Left ventricle myocardium inferior (tissue), 1 donor: ENCODE data around the gene TCAF1. TPM values are rescaled to one million over a fixed set of nuclear protein-coding genes. Genes with fewer than 3 reads are reported as not detected.
"Not testable (repeated sequence)": the region's sequence is repeated elsewhere in the genome, so short reads cannot be mapped to it uniquely, and the experiment has no call there.

ENCODE experiments used
- DNase-seq: peaks from one replicate; pipeline ENCODE4 v3.0.0-alpha.2; 2020
- H3K27ac ChIP-seq: fragments of 200-600 bp; replicated peaks from 2 replicates; pipeline ENCODE4 v1.8.0; 2021
- H3K27me3 ChIP-seq: fragments of 200-600 bp; 2 replicates; pipeline ENCODE4 v1.8.0; 2021; ENCODE audit warnings: low read depth
- H3K36me3 ChIP-seq: fragments of 200-600 bp; 2 replicates; pipeline ENCODE4 v1.8.0; 2021
- H3K4me1 ChIP-seq: fragments of 200-600 bp; 2 replicates; pipeline ENCODE4 v1.8.0; 2021
- H3K4me3 ChIP-seq: fragments of 200-600 bp; 2 replicates; pipeline ENCODE4 v1.8.0; 2021; ENCODE audit warnings: mild to moderate bottlenecking, moderate library complexity
- H3K9me3 ChIP-seq: fragments of 200-600 bp; replicated peaks from 2 replicates; pipeline ENCODE4 v1.8.0; 2021
- CTCF ChIP-seq: fragments of 200-600 bp; IDR thresholded peaks from 2 replicates; pipeline ENCODE4 v1.8.0; 2021; ENCODE audit warnings: antibody characterized with exemption, mild to moderate bottlenecking, borderline replicate concordance
- intact Hi-C: fragments of 100-400 bp; cut with micrococcal nuclease; formaldehyde crosslinking; loops from one replicate; pipeline ENCODE4 v1.11.0; 2022
- total RNA-seq: library from RNA; stranded (reverse); fragmentation: NEBNext Ultra II Directional; extraction: Animal tissue kit (Norgen Biotek cat#: 25700); gene quantifications from one replicate; pipeline ENCODE4 v1.2.1, GENCODE V29; 2021
- donor health status: DM: no; HTN: yes; CAD: no; lungs with severe emphysema.

The TCAF1 gene
- total RNA-seq, 1 donor from 2014 or later = 38.2 TPM

- intact Hi-C loops = no loop called here
- peaks cover 70% of the 10 kb centered on the region for H3K4me1 ChIP-seq
- H3K27me3 ChIP-seq = no peaks in the 10 kb centered on the region
- TF ChIP-seq CTCF = no peak
- no peaks in the 10 kb centered on the region for H3K36me3 ChIP-seq
- H3K9me3 ChIP-seq = no peaks in the 10 kb centered on the region
- peak; percentile 79 for DNase-seq
- peak overlapping the region; percentile 78 for H3K4me3 ChIP-seq
- H3K27ac ChIP-seq = peak overlapping the region; percentile 88
Measured at GRCh38 chr7:143882604-143883078, 19.3 kb downstream of the TCAF1 start.

- peak overlapping the region; percentile 78 for H3K4me3 ChIP-seq
- H3K27ac ChIP-seq = peak overlapping the region; percentile 88
- no peak for TF ChIP-seq CTCF
- H3K4me1 ChIP-seq = peaks cover 76% of the 10 kb centered on the region
- no peaks in the 10 kb centered on the region for H3K36me3 ChIP-seq
- DNase-seq = peak; percentile 77
- no peaks in the 10 kb centered on the region for H3K27me3 ChIP-seq
- no peaks in the 10 kb centered on the region for H3K9me3 ChIP-seq
- intact Hi-C loops = no loop called here
Measured at GRCh38 chr7:143882020-143882603, 19.9 kb downstream of the TCAF1 start.

GRCh38 chr7:143878884-143879283 lies 23.1 kb downstream of the TCAF1 start:
- DNase-seq = no peak
- TF ChIP-seq CTCF = no peak
- intact Hi-C loops = no loop called here

GRCh38 chr7:143877098-143877497 lies 24.9 kb downstream of the TCAF1 start:
- peaks cover 21% of the 10 kb centered on the region for H3K36me3 ChIP-seq
- H3K4me3 ChIP-seq = no peak overlapping the region
- no peak for TF ChIP-seq CTCF
- no peak overlapping the region for H3K27ac ChIP-seq
- peaks cover 54% of the 10 kb centered on the region for H3K4me1 ChIP-seq
- intact Hi-C loops = no loop called here
- DNase-seq = no peak
- no peaks in the 10 kb centered on the region for H3K9me3 ChIP-seq
- no peaks in the 10 kb centered on the region for H3K27me3 ChIP-seq

More at GRCh38 chr7:143878884-143879283, 23.1 kb downstream of the TCAF1 start:
- H3K4me1 ChIP-seq = peaks cover 65% of the 10 kb centered on the region
- no peaks in the 10 kb centered on the region for H3K9me3 ChIP-seq
- peaks cover 21% of the 10 kb centered on the region for H3K36me3 ChIP-seq
- H3K27me3 ChIP-seq = no peaks in the 10 kb centered on the region
- H3K27ac ChIP-seq = no peak overlapping the region
- no peak overlapping the region for H3K4me3 ChIP-seq

GRCh38 chr7:143876218-143876617 lies 25.8 kb downstream of the TCAF1 start:
- DNase-seq = no peak
- H3K27ac ChIP-seq = no peak overlapping the region
- TF ChIP-seq CTCF = no peak
- peaks cover 21% of the 10 kb centered on the region for H3K36me3 ChIP-seq
- intact Hi-C loops = no loop called here
- H3K27me3 ChIP-seq = no peaks in the 10 kb centered on the region
- H3K4me3 ChIP-seq = no peak overlapping the region
- no peaks in the 10 kb centered on the region for H3K9me3 ChIP-seq
- peaks cover 45% of the 10 kb centered on the region for H3K4me1 ChIP-seq

GRCh38 chr7:143873242-143873641 lies 28.7 kb downstream of the TCAF1 start:
- H3K36me3 ChIP-seq = peaks cover 21% of the 10 kb centered on the region
- intact Hi-C loops, H3K4me3 ChIP-seq, H3K9me3 ChIP-seq, DNase-seq, H3K27ac ChIP-seq, H3K27me3 ChIP-seq: not testable (repeated sequence)
- H3K4me1 ChIP-seq = peaks cover 17% of the 10 kb centered on the region

- H3K4me1 ChIP-seq, H3K4me3 ChIP-seq, H3K27ac ChIP-seq, H3K9me3 ChIP-seq, DNase-seq, H3K27me3 ChIP-seq, intact Hi-C loops: not testable (repeated sequence)
- peaks cover 21% of the 10 kb centered on the region for H3K36me3 ChIP-seq
Measured at GRCh38 chr7:143871534-143871933, 30.4 kb downstream of the TCAF1 start.

GRCh38 chr7:143857994-143858393 lies 44.0 kb downstream of the TCAF1 start:
- H3K36me3 ChIP-seq, H3K27ac ChIP-seq, H3K27me3 ChIP-seq, H3K4me1 ChIP-seq, intact Hi-C loops, DNase-seq, H3K9me3 ChIP-seq, H3K4me3 ChIP-seq: not testable (repeated sequence)

GRCh38 chr7:143855443-143855842 lies 46.5 kb downstream of the TCAF1 start:
- H3K9me3 ChIP-seq, H3K4me3 ChIP-seq, H3K27me3 ChIP-seq, H3K27ac ChIP-seq, DNase-seq, H3K36me3 ChIP-seq, intact Hi-C loops, H3K4me1 ChIP-seq: not testable (repeated sequence)
